Common myeloid progenitor, CD34-positive (primary cell): ENCODE results near the gene DISC1.

Source experiments
- CTCF ChIA-PET: fragments of 350-600 bp; sonication (Branson Sonifier 250); formaldehyde crosslinking; loops from one replicate; lab custom pipeline; 2021; ENCODE audit warnings: antibody characterized with exemption; lab: Charles Lee
- POLR2A ChIA-PET: fragments of 350-600 bp; sonication (Branson Sonifier 250); formaldehyde crosslinking; loops from one replicate; lab custom pipeline; 2021; ENCODE audit warnings: antibody characterized with exemption; lab: Charles Lee
- DNase-seq, 3 donors: peaks; one replicate each; pipeline versions ENCODE4 v3.0.0 to v3.0.0-alpha.2; 2013
- H3K27ac ChIP-seq, 2 experiments: 1 replicate in 1 of 2; 2 replicates in 1 of 2; pipeline ENCODE4 v1.7.0; 2013; ENCODE audit warnings: inconsistent platforms in 2 of 2, low read length in 2 of 2, mild to moderate bottlenecking in 2 of 2, low read depth in 1 of 2, moderate library complexity in 1 of 2; ENCODE audit not compliant: severe bottlenecking in 2 of 2, insufficient read depth in 1 of 2, poor library complexity in 1 of 2
- H3K27me3 ChIP-seq, 5 experiments: replicated peaks in 2 of 5; 1 replicate in 3 of 5; 2 replicates in 2 of 5; pipeline versions ENCODE4 v1.6.1 to v1.7.0; 2013; ENCODE audit warnings: low read length in 4 of 5, mild to moderate bottlenecking in 2 of 5, moderate library complexity in 2 of 5, inconsistent platforms in 1 of 5; ENCODE audit not compliant: insufficient read depth in 5 of 5, control insufficient read depth in 4 of 5
- H3K36me3 ChIP-seq, 4 experiments: 1 replicate in 2 of 4; 2 replicates in 2 of 4; pipeline versions ENCODE4 v1.6.1 to v1.7.0; 2013; ENCODE audit warnings: low read length in 3 of 4, control low read depth in 1 of 4, mild to moderate bottlenecking in 1 of 4; ENCODE audit not compliant: control insufficient read depth in 4 of 4, insufficient read depth in 4 of 4
- H3K4me1 ChIP-seq, 4 experiments: 1 replicate in 3 of 4; 2 replicates in 1 of 4; pipeline versions ENCODE4 v1.6.1 to v1.7.1; 2013; ENCODE audit warnings: low read length in 3 of 4, mild to moderate bottlenecking in 3 of 4, control low read depth in 1 of 4, inconsistent platforms in 1 of 4, moderate library complexity in 1 of 4; ENCODE audit not compliant: control insufficient read depth in 4 of 4, insufficient read depth in 4 of 4; ENCODE audit errors: control extremely low read depth in 1 of 4
- H3K4me3 ChIP-seq, 7 experiments: 1 replicate in 4 of 7; 2 replicates in 3 of 7; pipeline versions ENCODE4 v1.5.1 to v1.7.0; 2013; ENCODE audit warnings: mild to moderate bottlenecking in 7 of 7, low read length in 6 of 7, moderate library complexity in 6 of 7, inconsistent platforms in 2 of 7, low read depth in 2 of 7, control low read depth in 1 of 7; ENCODE audit not compliant: insufficient read depth in 4 of 7, control insufficient read depth in 1 of 7; ENCODE audit errors: extremely low read depth in 1 of 7
- H3K9me3 ChIP-seq, 5 experiments: 1 replicate in 4 of 5; 2 replicates in 1 of 5; pipeline versions ENCODE4 v1.6.1 to v1.7.1; 2013; ENCODE audit warnings: low read length in 4 of 5, mild to moderate bottlenecking in 2 of 5, inconsistent platforms in 1 of 5, low read depth in 1 of 5, moderate library complexity in 1 of 5; ENCODE audit not compliant: control insufficient read depth in 4 of 5, insufficient read depth in 2 of 5; ENCODE audit errors: control extremely low read depth in 1 of 5
- WGBS: methylation state at CpG from one replicate; pipeline ENCODE4 v1.1.5; 2013; ENCODE audit not compliant: insufficient coverage; 5-methylcytosine and 5-hydroxymethylcytosine counted together

The DISC1 gene

DNA sequence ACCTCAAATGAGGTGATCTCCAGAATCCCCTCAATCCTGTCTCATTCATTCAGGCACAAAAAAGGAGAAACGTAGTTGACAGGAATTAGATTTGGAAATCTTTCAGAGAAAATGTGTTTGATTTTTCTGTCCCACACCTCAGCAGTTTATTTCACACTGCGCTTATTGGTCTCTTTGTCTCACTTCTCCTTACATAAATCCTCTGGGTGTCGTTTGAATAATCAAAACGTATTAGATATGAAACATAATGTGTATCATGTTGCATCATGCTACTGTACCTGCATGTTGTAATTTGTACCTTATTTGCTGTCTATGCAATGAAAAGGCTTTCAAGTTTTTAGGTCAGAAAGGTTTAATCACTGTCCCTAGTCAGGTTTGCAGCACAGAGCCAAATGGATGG is 255.7 kb downstream of the DISC1 start:
- H3K9me3 ChIP-seq = no peaks in the 10 kb centered on the region
- H3K4me1 ChIP-seq = no peaks in the 10 kb centered on the region
- H3K4me3 ChIP-seq = no peak overlapping the region
- no peaks in the 10 kb centered on the region for H3K36me3 ChIP-seq
- H3K27ac ChIP-seq = no peak overlapping the region
- no peaks in the 10 kb centered on the region for H3K27me3 ChIP-seq
- no peak for DNase-seq
- ChIA-PET POLR2A (no interaction called here), CTCF (no interaction called here)
- WGBS = 91% methylated on average over 4 of the region's 4 CpGs

DNA sequence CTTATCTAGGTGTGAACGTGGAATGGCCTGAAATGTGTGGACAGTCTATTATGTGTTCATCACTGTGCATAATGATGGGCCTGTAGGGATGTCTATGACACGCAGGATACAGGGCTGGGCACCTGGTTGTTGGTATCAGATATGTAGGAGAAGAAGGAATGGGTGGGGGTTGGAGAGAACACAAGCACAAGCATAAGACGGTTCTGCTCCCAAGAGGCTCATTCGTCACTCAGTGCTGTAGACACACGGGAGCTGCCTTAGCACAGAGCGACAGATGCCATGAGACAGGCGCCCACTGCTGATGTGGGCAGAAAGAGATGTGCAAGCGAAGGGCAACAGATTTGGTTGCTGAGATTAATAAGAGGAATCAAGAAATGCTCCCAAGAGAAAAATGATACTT is 256.2 kb downstream of the DISC1 start:
- WGBS = 100% methylated on average over 6 of the region's 8 CpGs
- no peaks in the 10 kb centered on the region for H3K27me3 ChIP-seq
- H3K9me3 ChIP-seq = no peaks in the 10 kb centered on the region
- H3K27ac ChIP-seq = no peak overlapping the region
- H3K4me1 ChIP-seq = no peaks in the 10 kb centered on the region
- POLR2A ChIA-PET = no interaction called here
- H3K36me3 ChIP-seq = no peaks in the 10 kb centered on the region
- CTCF ChIA-PET = interaction anchor here (1.0 kb wide), 1 partner anchor 21 kb away, joined by 3 read pairs; no protein-coding TSS in a partner anchor
- H3K4me3 ChIP-seq = no peak overlapping the region
- no peak for DNase-seq

DNA sequence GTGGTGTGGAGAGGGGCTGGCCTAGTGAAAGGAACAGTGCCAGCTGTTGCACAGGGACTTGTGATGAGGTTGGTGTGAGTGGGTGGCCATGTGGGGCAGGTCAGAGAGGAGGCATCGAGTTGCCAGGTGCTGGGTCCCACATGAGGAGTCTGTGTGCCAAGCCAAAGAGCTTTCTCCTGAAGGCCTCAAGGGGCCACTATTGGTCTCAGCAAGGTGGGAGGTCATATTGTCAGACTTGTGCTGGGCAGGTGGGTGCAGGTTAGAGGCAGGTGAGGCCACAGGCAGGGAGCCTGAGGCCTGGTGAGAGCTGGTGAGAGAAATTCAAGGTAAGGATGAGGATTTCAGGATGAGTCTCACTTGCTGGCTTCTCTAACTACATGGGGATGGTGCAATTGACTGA is 256.8 kb downstream of the DISC1 start:
- CTCF ChIA-PET = interaction anchor here (1.0 kb wide), 1 partner anchor 22 kb away, joined by 3 read pairs; no protein-coding TSS in a partner anchor
- Histone ChIP-seq H3K36me3 (no peaks in the 10 kb centered on the region), H3K27ac (no peak overlapping the region), H3K27me3 (no peaks in the 10 kb centered on the region), H3K4me1 (no peaks in the 10 kb centered on the region), H3K9me3 (no peaks in the 10 kb centered on the region), H3K4me3 (no peak overlapping the region)
- DNase-seq = no peak
- WGBS = 100% methylated on average over 1 of the region's 1 CpG
- POLR2A ChIA-PET = interaction anchor here (0.7 kb wide), 1 partner anchor 1016 kb away, joined by 5 read pairs; no protein-coding TSS in a partner anchor

DNA sequence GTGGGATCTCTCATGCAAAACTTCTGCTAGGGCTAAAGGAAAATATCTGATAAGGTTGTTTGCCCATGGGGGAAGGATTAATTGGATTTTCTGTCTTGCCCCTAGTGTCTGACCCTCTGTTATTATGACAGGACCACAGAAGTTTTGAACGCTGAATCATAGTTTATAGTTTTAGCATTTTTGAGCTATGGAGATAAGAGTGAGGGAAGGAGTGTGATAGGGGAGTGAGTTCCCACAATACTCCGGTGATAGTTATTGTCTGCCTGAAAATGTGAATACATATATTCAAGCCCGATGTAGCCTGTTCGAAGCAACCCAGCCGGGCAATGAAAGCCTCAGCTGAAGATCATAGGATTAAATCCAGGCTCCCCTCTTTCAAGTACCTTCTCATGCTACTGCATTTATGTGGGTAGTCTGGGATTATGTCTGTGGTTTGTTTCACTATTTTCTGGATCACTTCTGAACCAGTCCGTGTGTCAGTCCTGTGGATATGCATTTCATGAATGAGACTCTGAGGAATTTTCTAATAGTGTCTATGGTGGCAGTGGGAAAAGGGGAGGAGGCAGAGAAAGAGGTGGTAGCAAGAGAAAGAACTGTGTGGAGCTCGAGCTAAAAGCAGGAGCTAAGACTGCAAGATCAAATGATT is 258.7 kb downstream of the DISC1 start:
- WGBS = 100% methylated on average over 3 of the region's 7 CpGs
- H3K27ac ChIP-seq = no peak overlapping the region
- no peak for DNase-seq
- no peak overlapping the region for H3K4me3 ChIP-seq
- POLR2A ChIA-PET = no interaction called here
- no peaks in the 10 kb centered on the region for H3K9me3 ChIP-seq
- H3K27me3 ChIP-seq = no peaks in the 10 kb centered on the region
- CTCF ChIA-PET = interaction anchor here (0.6 to 0.9 kb wide), 2 partner anchors 325 to 551 kb away, joined by 3 read pairs; no protein-coding TSS in a partner anchor
- H3K4me1 ChIP-seq = no peaks in the 10 kb centered on the region
- H3K36me3 ChIP-seq = no peaks in the 10 kb centered on the region

DNA sequence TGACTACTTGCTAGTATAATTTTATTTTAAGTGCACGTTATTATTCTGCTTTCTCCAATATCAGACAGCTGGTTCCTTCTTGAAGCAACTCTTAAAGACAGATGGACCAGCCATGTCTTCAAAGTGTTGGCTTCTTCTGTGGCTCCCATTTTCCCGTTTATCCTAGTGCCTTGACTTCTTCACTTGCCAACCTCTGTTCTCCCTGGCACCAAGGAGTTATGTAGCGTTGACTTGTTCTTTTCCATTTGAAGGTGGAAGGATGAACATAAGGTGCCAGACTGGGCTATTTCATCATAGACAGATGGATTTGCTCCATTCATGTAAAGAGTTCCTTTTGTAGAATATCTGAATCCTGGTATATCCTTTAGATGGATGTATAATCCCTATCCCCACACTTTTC is 260.6 kb downstream of the DISC1 start:
- H3K4me3 ChIP-seq = no peak overlapping the region
- no peak for DNase-seq
- no peak overlapping the region for H3K27ac ChIP-seq
- H3K9me3 ChIP-seq = no peaks in the 10 kb centered on the region
- no peaks in the 10 kb centered on the region for H3K27me3 ChIP-seq
- WGBS = 100% methylated on average over 1 of the region's 3 CpGs
- ChIA-PET CTCF (no interaction called here), POLR2A (no interaction called here)
- H3K4me1 ChIP-seq = no peaks in the 10 kb centered on the region
- H3K36me3 ChIP-seq = no peaks in the 10 kb centered on the region

DNA sequence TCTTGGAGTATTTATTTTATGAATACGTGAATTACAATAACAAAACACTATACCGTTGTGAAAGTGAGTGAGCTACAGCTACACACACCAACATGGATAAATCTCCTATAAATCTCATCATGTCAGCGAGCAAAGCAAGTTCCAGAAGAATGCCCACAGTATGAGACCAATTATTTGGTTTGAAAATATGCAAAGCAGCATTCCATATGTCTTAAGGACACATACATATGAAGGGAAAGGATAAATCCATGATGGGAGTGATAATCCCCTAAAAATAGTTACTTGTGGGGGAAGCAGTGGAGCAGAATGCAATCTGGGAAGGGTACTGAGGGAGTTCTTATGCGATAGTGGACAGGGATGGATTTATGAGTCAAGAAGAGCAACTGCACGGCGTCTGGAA is 261.3 kb downstream of the DISC1 start:
- Histone ChIP-seq H3K27me3 (no peaks in the 10 kb centered on the region), H3K4me3 (no peak overlapping the region), H3K9me3 (no peaks in the 10 kb centered on the region), H3K36me3 (no peaks in the 10 kb centered on the region), H3K27ac (no peak overlapping the region), H3K4me1 (no peaks in the 10 kb centered on the region)
- ChIA-PET POLR2A (no interaction called here), CTCF (no interaction called here)
- DNase-seq = no peak
- 100% methylated on average over 3 of the region's 6 CpGs for WGBS

DNA sequence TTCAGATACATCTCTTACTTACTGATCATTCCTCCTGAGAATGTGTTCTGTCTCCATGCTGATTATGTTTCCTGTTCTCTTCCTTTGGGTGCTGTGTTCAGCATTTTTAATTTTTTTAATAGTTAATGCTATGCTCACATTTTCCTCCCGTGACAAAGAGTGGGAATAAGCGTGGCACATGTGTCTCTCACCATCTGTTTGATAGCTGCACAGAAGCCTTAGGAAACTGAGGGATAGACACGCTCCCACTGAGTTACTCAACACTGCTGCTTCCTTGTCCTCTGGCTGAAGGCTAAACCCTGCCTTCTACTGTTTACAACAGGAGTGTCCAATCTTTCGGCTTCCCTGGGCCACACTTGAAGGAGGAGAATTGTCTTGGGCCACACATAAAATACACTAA is 264.2 kb downstream of the DISC1 start:
- no CpG with 5 or more reads among the region's 4 CpGs for WGBS
- no peaks in the 10 kb centered on the region for H3K36me3 ChIP-seq
- H3K4me1 ChIP-seq = no peaks in the 10 kb centered on the region
- H3K9me3 ChIP-seq = no peaks in the 10 kb centered on the region
- ChIA-PET POLR2A (no interaction called here), CTCF (no interaction called here)
- H3K27me3 ChIP-seq = no peaks in the 10 kb centered on the region
- DNase-seq = no peak
- H3K4me3 ChIP-seq = no peak overlapping the region
- no peak overlapping the region for H3K27ac ChIP-seq
